Measurements from ENCODE around the gene CCDC196.

Gene CCDC196

DNA sequence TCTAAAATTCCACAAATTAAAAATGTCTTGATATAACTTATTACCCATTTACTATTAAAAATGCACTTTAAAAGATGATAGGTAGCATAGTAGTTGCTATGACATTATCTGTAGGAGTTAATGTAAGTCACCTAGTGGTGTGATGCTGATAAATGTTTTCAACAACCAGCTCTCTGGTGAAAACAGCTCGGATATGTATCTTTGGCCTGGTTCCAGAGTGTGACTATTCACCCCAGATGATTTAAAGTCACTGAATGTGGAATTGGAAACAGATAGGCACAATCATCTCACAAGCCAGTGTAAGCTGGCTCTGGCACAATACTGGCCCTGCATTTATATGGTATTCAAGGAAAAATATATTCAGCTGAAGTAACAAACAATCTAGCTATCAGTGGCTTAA lies 9.2 kb upstream of the CCDC196 start:
- no peak for TF ChIP-seq CTCF (IDR thresholded peaks at IDR 0.05; ENCODE audit: insufficient read depth, low read depth, low read length, missing control alignments)
- H3K4me3 ChIP-seq (ENCODE audit: low read depth, low read length) = no peak overlapping the region
- no peak for DNase-seq (ENCODE audit: low read depth)

- no peak overlapping the region for H3K4me3 ChIP-seq (ENCODE audit: low read depth, low read length)
- no peak for DNase-seq (ENCODE audit: low read depth)
- no peak for TF ChIP-seq CTCF (IDR thresholded peaks at IDR 0.05; ENCODE audit: insufficient read depth, low read depth, low read length, missing control alignments)
Measured at GRCh38 chr14:66477567-66477966, 8.6 kb upstream of the CCDC196 start.

GRCh38 chr14:66482873-66483272 lies 3.3 kb upstream of the CCDC196 start:
- no peak for DNase-seq (ENCODE audit: low read depth)
- TF ChIP-seq CTCF (IDR thresholded peaks at IDR 0.05; ENCODE audit: insufficient read depth, low read depth, low read length, missing control alignments) = no peak
- H3K4me3 ChIP-seq (ENCODE audit: low read depth, low read length) = no peak overlapping the region

DNA sequence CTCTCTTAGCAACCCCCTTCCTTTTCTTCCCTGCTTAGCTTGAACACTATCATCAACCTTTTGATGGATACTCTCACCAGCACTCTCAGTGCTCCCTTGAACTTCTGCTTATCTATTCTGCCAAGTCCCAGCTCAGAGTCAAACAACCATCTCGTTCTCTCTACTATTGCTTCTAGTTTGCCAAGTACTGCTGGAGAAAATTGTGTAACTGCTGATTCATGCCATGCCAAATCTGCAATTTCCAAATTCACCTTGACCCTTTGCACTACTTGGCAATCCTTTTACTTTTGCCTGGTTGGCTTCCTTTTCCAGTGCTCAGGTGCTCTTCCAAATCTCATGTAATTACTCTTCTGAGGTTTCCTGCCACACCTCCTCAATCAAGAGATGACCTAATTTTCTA lies 2.8 kb upstream of the CCDC196 start:
- DNase-seq (ENCODE audit: low read depth) = no peak
- no peak overlapping the region for H3K4me3 ChIP-seq (ENCODE audit: low read depth, low read length)
- no peak for TF ChIP-seq CTCF (IDR thresholded peaks at IDR 0.05; ENCODE audit: insufficient read depth, low read depth, low read length, missing control alignments)

DNA sequence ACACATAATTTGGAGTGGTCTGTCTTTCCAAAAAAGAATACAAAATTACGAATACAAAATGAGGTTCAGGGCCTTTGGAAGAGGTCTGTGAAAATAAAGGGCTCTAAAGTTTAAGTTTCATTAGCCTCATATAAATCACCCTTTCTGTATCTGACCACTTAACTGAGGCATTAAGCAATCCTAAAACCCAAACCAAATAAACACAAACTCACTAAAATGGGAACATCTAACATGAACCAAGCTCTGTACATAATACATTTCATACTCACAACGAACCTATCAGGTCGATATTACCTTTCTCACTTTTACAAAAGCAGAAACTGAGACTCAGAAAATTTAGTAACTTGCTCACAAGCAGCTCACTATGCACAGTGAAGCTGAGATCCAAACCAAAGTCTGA lies 1.1 kb upstream of the CCDC196 start:
- no peak for DNase-seq (ENCODE audit: low read depth)
- H3K4me3 ChIP-seq (ENCODE audit: low read depth, low read length) = no peak overlapping the region
- no peak for TF ChIP-seq CTCF (IDR thresholded peaks at IDR 0.05; ENCODE audit: insufficient read depth, low read depth, low read length, missing control alignments)

GRCh38 chr14:66487164-66487563 lies 993 bp downstream of the CCDC196 start:
- TF ChIP-seq CTCF (IDR thresholded peaks at IDR 0.05; ENCODE audit: insufficient read depth, low read depth, low read length, missing control alignments) = no peak
- H3K4me3 ChIP-seq (ENCODE audit: low read depth, low read length) = no peak overlapping the region
- no peak for DNase-seq (ENCODE audit: low read depth)

Measured in GM12865 (cell line).